ENCODE data around the gene POLR1H.

DNA sequence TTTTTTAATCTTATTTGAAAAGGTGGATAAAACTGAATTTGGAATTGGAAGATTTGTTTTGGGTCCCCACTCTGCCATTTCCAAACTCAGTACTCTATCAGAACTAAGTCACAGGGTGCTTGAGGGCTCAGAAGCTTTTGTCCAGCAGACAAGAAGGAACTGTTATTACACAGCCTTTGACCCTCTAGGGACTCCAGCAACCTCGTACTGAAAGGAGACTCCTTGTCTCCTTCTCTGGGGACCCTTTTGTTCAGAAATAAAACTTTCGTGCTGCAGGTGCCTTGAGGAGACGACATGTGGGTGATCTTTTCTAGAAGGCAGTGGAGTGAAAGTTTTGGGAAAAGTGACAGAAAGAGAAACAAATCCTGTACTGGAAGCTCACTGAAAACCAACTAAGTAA lies 7.4 kb upstream of the POLR1H start:
- no peak for TF ChIP-seq POLR2A (IDR thresholded peaks at IDR 0.05)
- TF ChIP-seq, protein P1, sequence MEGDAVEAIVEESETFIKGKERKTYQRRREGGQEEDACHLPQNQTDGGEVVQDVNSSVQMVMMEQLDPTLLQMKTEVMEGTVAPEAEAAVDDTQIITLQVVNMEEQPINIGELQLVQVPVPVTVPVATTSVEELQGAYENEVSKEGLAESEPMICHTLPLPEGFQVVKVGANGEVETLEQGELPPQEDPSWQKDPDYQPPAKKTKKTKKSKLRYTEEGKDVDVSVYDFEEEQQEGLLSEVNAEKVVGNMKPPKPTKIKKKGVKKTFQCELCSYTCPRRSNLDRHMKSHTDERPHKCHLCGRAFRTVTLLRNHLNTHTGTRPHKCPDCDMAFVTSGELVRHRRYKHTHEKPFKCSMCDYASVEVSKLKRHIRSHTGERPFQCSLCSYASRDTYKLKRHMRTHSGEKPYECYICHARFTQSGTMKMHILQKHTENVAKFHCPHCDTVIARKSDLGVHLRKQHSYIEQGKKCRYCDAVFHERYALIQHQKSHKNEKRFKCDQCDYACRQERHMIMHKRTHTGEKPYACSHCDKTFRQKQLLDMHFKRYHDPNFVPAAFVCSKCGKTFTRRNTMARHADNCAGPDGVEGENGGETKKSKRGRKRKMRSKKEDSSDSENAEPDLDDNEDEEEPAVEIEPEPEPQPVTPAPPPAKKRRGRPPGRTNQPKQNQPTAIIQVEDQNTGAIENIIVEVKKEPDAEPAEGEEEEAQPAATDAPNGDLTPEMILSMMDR (IDR thresholded peaks at IDR 0.05): no peak

All from Peyer's patch (tissue), 4 donors.